Smooth muscle cell (in vitro differentiated cells): ENCODE data around the gene ITSN1. TPM values are rescaled to one million over a fixed set of nuclear protein-coding genes. Genes with fewer than 3 reads are reported as not detected.
A peak's percentile ranks its signal among the peaks of the same experiment; 100 is the strongest.
"Not testable (repeated sequence)": the region's sequence is repeated elsewhere in the genome, so short reads cannot be mapped to it uniquely, and the experiment has no call there.

Experiments
- DNase-seq: peaks from one replicate; lab custom pipeline; 2025; ENCODE audit not compliant: unreplicated experiment; lab: John Stamatoyannopoulos, UW
- H2AFZ ChIP-seq: fragments of 200-600 bp; sonication (generic); 2 replicates; pipeline ENCODE4 v1.6.0; 2016; ENCODE audit warnings: antibody characterized with exemption, low read depth, mild to moderate bottlenecking
- H3F3A ChIP-seq: fragments of 200-600 bp; sonication (generic); 2 replicates; pipeline ENCODE4 v1.6.0; 2017; ENCODE audit warnings: antibody characterized with exemption, low read depth
- H3K27ac ChIP-seq: fragments of 200-600 bp; sonication (generic); 2 replicates; pipeline ENCODE4 v1.5.1; 2016; ENCODE audit warnings: low read depth, mild to moderate bottlenecking
- H3K27me3 ChIP-seq: fragments of 200-600 bp; sonication (generic); 2 replicates; pipeline ENCODE4 v1.6.1; 2016; ENCODE audit warnings: low read depth, mild to moderate bottlenecking
- H3K36me3 ChIP-seq: fragments of 200-600 bp; sonication (generic); 2 replicates; pipeline ENCODE4 v1.5.1; 2016; ENCODE audit warnings: low read depth
- H3K4me1 ChIP-seq: fragments of 200-600 bp; sonication (generic); 2 replicates; pipeline ENCODE4 v1.5.1; 2016; ENCODE audit warnings: low read depth
- H3K4me2 ChIP-seq: fragments of 200-600 bp; sonication (generic); 2 replicates; pipeline ENCODE4 v1.6.0; 2016; ENCODE audit warnings: mild to moderate bottlenecking
- H3K4me3 ChIP-seq: fragments of 200-600 bp; sonication (generic); 2 replicates; pipeline ENCODE4 v1.5.1; 2016; ENCODE audit warnings: mild to moderate bottlenecking
- H3K79me2 ChIP-seq: fragments of 200-600 bp; sonication (generic); 2 replicates; pipeline ENCODE4 v1.6.0; 2016; ENCODE audit warnings: low read depth, mild to moderate bottlenecking
- H3K9ac ChIP-seq: fragments of 200-600 bp; sonication (generic); 2 replicates; pipeline ENCODE4 v1.6.0; 2016; ENCODE audit warnings: low read depth
- H3K9me3 ChIP-seq: fragments of 200-600 bp; sonication (generic); replicated peaks from 2 replicates; pipeline ENCODE4 v1.5.1; 2016; ENCODE audit warnings: low read depth
- H4K20me1 ChIP-seq: fragments of 200-600 bp; sonication (generic); 2 replicates; pipeline ENCODE4 v1.6.0; 2016; ENCODE audit warnings: low read depth
- CTCF ChIP-seq: fragments of 200-600 bp; sonication (generic); IDR thresholded peaks from 2 replicates; pipeline ENCODE4 v1.5.1; 2017; ENCODE audit warnings: borderline replicate concordance, mild to moderate bottlenecking, antibody characterized with exemption; ENCODE audit not compliant: insufficient read depth, poor library complexity, severe bottlenecking
- WGBS: methylation state at CpG from one replicate; pipeline ENCODE4 v1.1.7; 2016; ENCODE audit warnings: low lambda C conversion rate; 5-methylcytosine and 5-hydroxymethylcytosine counted together
- polyA plus RNA-seq: library from polyadenylated mRNA; unstranded; fragments of >200 nt; fragmentation: Nextera tagmentation; extraction: Ambion mirVana; gene quantifications from 2 replicates; pipeline ENCODE4 v1.2.1, GENCODE V29; 2016
- total RNA-seq: library from RNA; depleted of rRNA; stranded (reverse); fragments of >200 nt; gene quantifications from 2 replicates; pipeline ENCODE4 v1.2.3, GENCODE V29; 2014

Gene ITSN1
- total and polyA plus RNA-seq, 2 experiments from 2014 or later, result 36.4 to 76.5 TPM

- H3K9me3 ChIP-seq, result no peaks in the 10 kb centered on the region
- no peak overlapping the region for H3K4me2 ChIP-seq
- 94% methylated on average over 9 of the region's 9 CpGs for WGBS
- H3K36me3 ChIP-seq, result no peaks in the 10 kb centered on the region
- TF ChIP-seq CTCF, result no peak
- no peaks in the 10 kb centered on the region for H4K20me1 ChIP-seq
- H3K79me2 ChIP-seq, result no peaks in the 10 kb centered on the region
- H3K4me3 ChIP-seq, result no peak overlapping the region
- H3K9ac ChIP-seq, result no peak overlapping the region
- no peak overlapping the region for H3K27ac ChIP-seq
- H3K4me1 ChIP-seq, result no peaks in the 10 kb centered on the region
- no peak for DNase-seq
- H2AFZ ChIP-seq, result no peak overlapping the region
- no peaks in the 10 kb centered on the region for H3K27me3 ChIP-seq
- peaks cover 3% of the 10 kb centered on the region for H3F3A ChIP-seq
Measured at GRCh38 chr21:33865176-33865575, 222.9 kb downstream of the ITSN1 start.

DNA sequence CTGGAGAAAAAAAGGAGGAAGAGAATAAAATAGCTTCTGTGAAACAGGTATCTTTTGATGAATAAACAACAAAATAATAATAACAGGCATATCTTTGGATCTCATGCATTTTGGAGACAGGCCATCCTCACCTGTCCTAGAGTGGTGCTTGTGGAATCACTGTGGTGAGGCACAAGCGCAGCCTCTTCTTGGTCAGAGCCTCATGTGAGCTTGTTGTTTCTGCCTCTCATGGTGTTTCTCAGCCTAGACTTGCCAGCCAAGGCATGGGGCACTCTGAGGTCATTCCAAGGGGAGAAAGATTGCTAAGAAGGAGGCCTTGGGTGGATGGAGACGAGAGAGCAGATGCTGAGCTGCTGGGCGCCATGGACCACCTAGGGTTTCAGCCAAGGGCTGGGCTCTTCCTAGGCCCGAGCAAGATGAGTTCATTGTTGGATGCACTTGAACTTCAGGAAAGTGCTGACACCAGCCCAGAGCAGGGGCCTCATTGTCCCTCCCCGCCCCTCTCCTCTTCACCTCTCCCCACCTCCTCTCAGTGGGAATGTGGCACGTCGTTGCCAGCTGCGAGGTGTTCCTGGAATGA, 223.8 kb downstream of the ITSN1 start:
- H3K4me2 ChIP-seq, result peak overlapping the region; percentile 46
- no peak for DNase-seq
- peak overlapping the region; percentile 93 for H3K27ac ChIP-seq
- no peak overlapping the region for H3K4me3 ChIP-seq
- no peak overlapping the region for H2AFZ ChIP-seq
- H3K9ac ChIP-seq, result peak overlapping the region; percentile 68
- 81% methylated on average over 8 of the region's 8 CpGs for whole genome bisulfite sequencing
- H3K36me3 ChIP-seq, result no peaks in the 10 kb centered on the region
- H3K79me2 ChIP-seq, result no peaks in the 10 kb centered on the region
- no peaks in the 10 kb centered on the region for H3K27me3 ChIP-seq
- H3K9me3 ChIP-seq, result no peaks in the 10 kb centered on the region
- peaks cover 12% of the 10 kb centered on the region for H3F3A ChIP-seq
- no peaks in the 10 kb centered on the region for H3K4me1 ChIP-seq
- no peak for TF ChIP-seq CTCF
- no peaks in the 10 kb centered on the region for H4K20me1 ChIP-seq

- H3K27me3 ChIP-seq, result no peaks in the 10 kb centered on the region
- no peak for TF ChIP-seq CTCF
- peak overlapping the region; percentile 93 for H3K27ac ChIP-seq
- H3K4me2 ChIP-seq, result peak overlapping the region; percentile 46
- no peak overlapping the region for H2AFZ ChIP-seq
- H3K9me3 ChIP-seq, result no peaks in the 10 kb centered on the region
- no peaks in the 10 kb centered on the region for H3K79me2 ChIP-seq
- peak overlapping the region; percentile 68 for H3K9ac ChIP-seq
- H3F3A ChIP-seq, result peaks cover 15% of the 10 kb centered on the region
- DNase-seq, result no peak
- 13% methylated on average over 2 of the region's 2 CpGs for WGBS
- no peaks in the 10 kb centered on the region for H4K20me1 ChIP-seq
- H3K36me3 ChIP-seq, result no peaks in the 10 kb centered on the region
- no peaks in the 10 kb centered on the region for H3K4me1 ChIP-seq
- H3K4me3 ChIP-seq, result no peak overlapping the region
Measured at GRCh38 chr21:33866826-33867225, 224.5 kb downstream of the ITSN1 start.

DNA sequence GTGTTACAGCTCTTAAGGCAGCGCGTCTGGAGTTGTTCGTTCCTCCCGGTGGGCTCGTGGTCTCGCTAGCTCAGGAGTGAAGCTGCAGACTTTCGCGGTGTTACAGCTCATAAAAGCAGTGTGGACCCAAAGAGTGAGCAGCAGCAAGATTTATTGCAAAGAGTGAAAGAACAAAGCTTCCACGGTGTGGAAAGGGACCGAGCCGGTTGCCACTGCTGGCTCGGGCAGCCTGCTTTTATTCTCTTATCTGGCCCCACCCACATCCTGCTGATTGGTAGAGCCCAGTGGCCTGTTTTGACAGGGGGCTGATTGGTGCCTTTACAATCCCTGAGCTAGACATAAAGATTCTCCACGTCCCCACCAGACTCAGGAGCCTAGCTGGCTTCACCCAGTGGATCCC, 225.6 kb downstream of the ITSN1 start:
- not testable (repeated sequence) for H3K4me1 ChIP-seq, DNase-seq, H3K27me3 ChIP-seq, H2AFZ ChIP-seq, H3K9me3 ChIP-seq, H3K4me3 ChIP-seq, H3K36me3 ChIP-seq, H3K27ac ChIP-seq, H3K79me2 ChIP-seq, H3K9ac ChIP-seq, H3K4me2 ChIP-seq, H4K20me1 ChIP-seq
- WGBS, result 58% methylated on average over 12 of the region's 13 CpGs
- peaks cover 15% of the 10 kb centered on the region for H3F3A ChIP-seq
